Measurements from ENCODE around the gene RNFT2. TPM values are rescaled to one million over a fixed set of nuclear protein-coding genes. Genes with fewer than 3 reads are reported as not detected.

RNFT2 gene
- total RNA-seq, 2 experiments from 2014 or later = 10.7 to 11.6 TPM

DNA sequence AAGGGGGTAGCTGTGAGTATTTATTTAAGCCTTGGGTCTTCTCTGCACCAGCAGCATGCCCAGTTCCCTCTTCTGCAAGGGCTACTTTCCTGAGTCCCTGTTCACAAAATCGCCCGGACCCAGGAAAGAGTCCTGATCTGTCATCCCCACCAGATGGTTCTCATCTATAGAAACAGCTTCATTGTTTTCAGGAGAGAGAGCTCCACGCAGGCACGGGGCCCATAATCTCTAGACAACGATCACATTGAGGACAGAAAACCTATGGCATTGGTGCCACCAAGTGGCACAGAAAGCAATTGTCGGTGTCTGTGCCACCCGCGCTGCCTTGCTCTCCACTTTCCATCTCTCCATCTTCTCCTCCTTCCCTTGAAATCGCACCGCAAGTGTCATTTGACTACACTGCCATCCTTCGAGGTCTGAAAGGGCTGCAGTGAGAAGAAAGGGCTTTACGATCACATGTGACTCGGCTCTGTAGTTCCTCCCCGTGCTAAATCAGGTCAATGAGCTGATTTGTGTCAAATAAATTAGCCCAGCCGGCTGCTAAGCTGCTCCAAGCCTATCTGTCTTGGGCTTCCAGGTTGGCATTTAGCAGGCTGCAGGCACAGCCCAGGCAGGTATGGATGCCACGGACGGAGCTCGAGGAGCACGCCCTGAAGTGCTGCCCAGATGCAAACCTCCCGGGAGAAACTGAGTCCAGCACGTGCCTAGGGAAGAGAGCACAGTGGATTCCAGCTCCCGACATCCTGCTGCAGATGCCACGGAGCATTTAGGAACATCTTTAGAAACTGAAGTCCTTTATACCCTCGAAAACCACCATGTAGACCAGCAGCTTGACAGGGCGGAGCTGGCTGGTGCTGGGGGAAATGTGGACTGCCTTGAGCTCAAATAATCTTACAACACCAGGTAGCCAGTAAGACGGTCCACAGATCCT lies 29.0 kb upstream of the RNFT2 start:
- peaks cover 3% of the 10 kb centered on the region for H3K27me3 Mint-ChIP-seq
- H3K27ac Mint-ChIP-seq = no peak overlapping the region
- CTCF ChIA-PET = interaction anchor here (0.6 to 4.7 kb wide), 54 partner anchors 9 to 968 kb away, joined by 3 to 23 read pairs (median 4); partner anchors contain the start of gene HRK
- peak; percentile 63 for TF ChIP-seq CTCF (IDR thresholded peaks at IDR 0.05)
- peaks cover 9% of the 10 kb centered on the region for H3K4me1 Mint-ChIP-seq (ENCODE audit: low read depth)
- ATAC-seq = peak; percentile 88
- peak overlapping the region; percentile 40 for H3K4me3 Mint-ChIP-seq
- POLR2A ChIA-PET = interaction anchor here (0.6 kb wide), 1 partner anchor 380 kb away, joined by 3 read pairs; no protein-coding TSS in a partner anchor
- peak; percentile 65 for DNase-seq
- no peaks in the 10 kb centered on the region for H3K9me3 Mint-ChIP-seq
- no peaks in the 10 kb centered on the region for H3K36me3 Mint-ChIP-seq (ENCODE audit: low read depth)
- intact Hi-C loops (cut with micrococcal nuclease) = loop anchor here (10.0 kb wide), 2 partner anchors 246 to 436 kb away; no protein-coding TSS in a partner anchor

- ATAC-seq (no peak), DNase-seq (no peak)
- ChIA-PET POLR2A (no interaction called here), CTCF (interaction anchor here (0.6 to 4.7 kb wide), 31 partner anchors 9 to 969 kb away, joined by 3 to 23 read pairs (median 4); partner anchors contain the start of gene HRK)
- Mint-ChIP-seq H3K9me3 (no peaks in the 10 kb centered on the region), H3K4me3 (no peak overlapping the region), H3K27ac (no peak overlapping the region), H3K27me3 (peaks cover 3% of the 10 kb centered on the region), H3K36me3 (ENCODE audit: low read depth) (no peaks in the 10 kb centered on the region), H3K4me1 (ENCODE audit: low read depth) (peaks cover 9% of the 10 kb centered on the region)
- no peak for TF ChIP-seq CTCF (IDR thresholded peaks at IDR 0.05)
- intact Hi-C loops (cut with micrococcal nuclease) = loop anchor here (10.0 kb wide), 2 partner anchors 245 to 435 kb away; no protein-coding TSS in a partner anchor
Observed at GRCh38 chr12:116709768-116710167, 28.3 kb upstream of the RNFT2 start.

- Mint-ChIP-seq H3K4me3 (no peak overlapping the region), H3K9me3 (no peaks in the 10 kb centered on the region), H3K27me3 (peaks cover 3% of the 10 kb centered on the region), H3K4me1 (ENCODE audit: low read depth) (peaks cover 9% of the 10 kb centered on the region), H3K36me3 (ENCODE audit: low read depth) (no peaks in the 10 kb centered on the region), H3K27ac (no peak overlapping the region)
- ChIA-PET POLR2A (no interaction called here), CTCF (interaction anchor here (1.1 to 4.7 kb wide), 11 partner anchors 8 to 713 kb away, joined by 3 to 23 read pairs (median 9); partner anchors contain the start of gene HRK)
- ATAC-seq = no peak
- DNase-seq = no peak
- intact Hi-C loops (cut with micrococcal nuclease) = no loop called here
- TF ChIP-seq CTCF (IDR thresholded peaks at IDR 0.05) = no peak
Observed at GRCh38 chr12:116710370-116711150, 27.6 kb upstream of the RNFT2 start.

DNA sequence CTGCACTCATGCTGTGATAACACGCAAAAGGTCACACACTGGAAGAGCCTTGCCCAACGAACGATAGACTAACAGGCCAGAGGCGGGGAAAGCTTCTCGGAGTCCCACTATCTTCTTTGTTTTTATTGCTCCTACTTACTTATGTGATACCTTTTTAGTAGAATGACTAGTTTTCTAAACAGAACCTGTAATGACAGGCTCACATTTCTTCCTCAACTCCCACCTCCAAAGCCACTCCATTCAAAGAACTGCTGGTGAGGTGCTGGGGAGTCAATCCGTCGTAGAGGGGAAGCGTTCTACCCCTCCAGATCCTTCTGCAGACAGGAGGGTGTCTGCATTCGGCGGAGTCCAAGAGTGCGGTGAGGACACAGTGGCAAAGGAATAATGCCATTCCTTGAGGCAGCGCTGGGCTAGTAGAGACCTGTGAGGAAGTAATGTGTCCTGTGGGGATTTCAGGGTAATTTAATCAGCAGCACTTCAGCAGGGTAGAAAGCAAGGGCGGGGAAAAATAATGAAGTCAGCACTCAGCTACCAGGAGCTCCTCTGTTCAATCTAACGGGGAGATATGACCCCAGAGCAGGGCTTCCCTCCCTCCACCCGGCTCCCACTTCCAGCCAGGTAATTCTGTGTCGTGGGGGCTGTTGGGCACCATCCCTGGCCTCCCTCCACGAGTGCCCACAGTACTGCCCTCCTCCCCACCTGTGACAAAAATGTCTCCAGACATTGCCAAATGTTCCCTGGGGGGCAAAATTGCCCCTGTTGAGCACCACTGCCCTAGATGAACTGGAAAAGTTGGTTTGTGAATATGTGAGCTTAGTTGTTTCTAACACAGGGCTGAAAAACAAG lies 25.4 kb upstream of the RNFT2 start:
- Mint-ChIP-seq H3K27me3 (peaks cover 3% of the 10 kb centered on the region), H3K27ac (no peak overlapping the region), H3K9me3 (no peaks in the 10 kb centered on the region), H3K4me3 (no peak overlapping the region), H3K36me3 (ENCODE audit: low read depth) (no peaks in the 10 kb centered on the region), H3K4me1 (ENCODE audit: low read depth) (peaks cover 9% of the 10 kb centered on the region)
- TF ChIP-seq CTCF (IDR thresholded peaks at IDR 0.05) = no peak
- no peak for DNase-seq
- ATAC-seq = no peak
- ChIA-PET CTCF (interaction anchor here (0.9 to 1.0 kb wide), 2 partner anchors 9 kb away, joined by 3 read pairs; no protein-coding TSS in a partner anchor), POLR2A (no interaction called here)
- intact Hi-C loops (cut with micrococcal nuclease) = no loop called here
